Gastroesophageal sphincter (tissue), 4 donors: ENCODE data around the gene ADAMTS2. TPM values are rescaled to one million over a fixed set of nuclear protein-coding genes. Genes with fewer than 3 reads are reported as not detected.

Source experiments
- ATAC-seq: fragments of 150-250 bp; one replicate; pipeline ENCODE4 v1.9.1; 2016; ENCODE audit warnings: mild to moderate bottlenecking, moderate library complexity
- H3K27ac ChIP-seq, 4 donors: fragments of 200-600 bp; sonication (generic) in 3 of 4; 1 replicate in 3 of 4; 2 replicates in 1 of 4; pipeline ENCODE4 v1.5.1; 2016 to 2019
- H3K27me3 ChIP-seq: fragments of 200-600 bp; sonication (generic); one replicate; pipeline ENCODE4 v1.5.1; 2019
- H3K36me3 ChIP-seq, 2 donors: fragments of 200-600 bp; sonication (generic); one replicate each; pipeline ENCODE4 v1.5.1; 2019; ENCODE audit warnings: control low read depth in 1 of 2
- H3K4me1 ChIP-seq, 3 donors: fragments of 200-600 bp; sonication (generic); 1 replicate in 2 of 3; 2 replicates in 1 of 3; pipeline ENCODE4 v1.5.1; 2016 to 2019; ENCODE audit warnings: control low read depth in 2 of 3
- H3K4me3 ChIP-seq, 2 donors: fragments of 200-600 bp; sonication (generic); one replicate each; pipeline ENCODE4 v1.5.1; 2019; ENCODE audit warnings: mild to moderate bottlenecking in 1 of 2, moderate library complexity in 1 of 2
- H3K9me3 ChIP-seq, 3 donors: fragments of 200-600 bp; sonication (generic); one replicate each; pipeline ENCODE4 v1.5.1; 2017 to 2019; ENCODE audit warnings: control low read depth in 2 of 3
- EP300 ChIP-seq: sonication (generic); formaldehyde crosslinking; IDR thresholded peaks from one replicate; pipeline ENCODE4 v1.6.1; 2017; ENCODE audit warnings: antibody characterized with exemption, mild to moderate bottlenecking
- POLR2A ChIP-seq, 2 donors: fragments of 450-650 bp; IDR thresholded peaks; one replicate each; pipeline ENCODE4 v1.6.1; 2017; ENCODE audit warnings: antibody characterized with exemption in 2 of 2, mild to moderate bottlenecking in 2 of 2, moderate library complexity in 1 of 2
- POLR2AphosphoS5 ChIP-seq: sonication (generic); formaldehyde crosslinking; IDR thresholded peaks from one replicate; pipeline ENCODE4 v1.6.1; 2017; ENCODE audit warnings: antibody characterized with exemption
- WGBS, 2 donors: methylation state at CpG; one replicate each; pipeline ENCODE4 v1.1.5; 2018; ENCODE audit warnings: low coverage in 1 of 2; 5-methylcytosine and 5-hydroxymethylcytosine counted together
- total RNA-seq, 4 donors: library from RNA; depleted of rRNA; stranded (reverse); fragments of >200 nt; gene quantifications; one replicate each; pipeline ENCODE4 v1.1.0, GENCODE V29; 2016
- TF ChIP-seq, protein P1 (sequence below), 4 experiments: fragments of 200-600 bp in 2 of 4; fragments of 450-650 bp in 2 of 4; sonication (generic) in 1 of 4; IDR thresholded peaks; one replicate each; pipeline ENCODE4 v1.5.1; 2017 to 2019; ENCODE audit warnings: antibody characterized with exemption in 4 of 4, mild to moderate bottlenecking in 2 of 4, moderate library complexity in 2 of 4

The ADAMTS2 gene
- total RNA-seq, 4 donors from 2014 or later: 14.8 to 24.8 (median 22.6) TPM

GRCh38 chr5:179163236-179164155, 181.8 kb downstream of the ADAMTS2 start:
- Histone ChIP-seq H3K27ac (no peak overlapping the region), H3K4me3 (no peak overlapping the region), H3K9me3 (peaks cover 0 to 12% (median 0%) of the 10 kb centered on the region in 3 donors), H3K36me3 (peaks cover 0 to 2% of the 10 kb centered on the region in 2 donors), H3K4me1 (peaks cover 0 to 16% (median 3%) of the 10 kb centered on the region in 3 donors), H3K27me3 (peaks cover 10% of the 10 kb centered on the region)
- TF ChIP-seq, protein P1, sequence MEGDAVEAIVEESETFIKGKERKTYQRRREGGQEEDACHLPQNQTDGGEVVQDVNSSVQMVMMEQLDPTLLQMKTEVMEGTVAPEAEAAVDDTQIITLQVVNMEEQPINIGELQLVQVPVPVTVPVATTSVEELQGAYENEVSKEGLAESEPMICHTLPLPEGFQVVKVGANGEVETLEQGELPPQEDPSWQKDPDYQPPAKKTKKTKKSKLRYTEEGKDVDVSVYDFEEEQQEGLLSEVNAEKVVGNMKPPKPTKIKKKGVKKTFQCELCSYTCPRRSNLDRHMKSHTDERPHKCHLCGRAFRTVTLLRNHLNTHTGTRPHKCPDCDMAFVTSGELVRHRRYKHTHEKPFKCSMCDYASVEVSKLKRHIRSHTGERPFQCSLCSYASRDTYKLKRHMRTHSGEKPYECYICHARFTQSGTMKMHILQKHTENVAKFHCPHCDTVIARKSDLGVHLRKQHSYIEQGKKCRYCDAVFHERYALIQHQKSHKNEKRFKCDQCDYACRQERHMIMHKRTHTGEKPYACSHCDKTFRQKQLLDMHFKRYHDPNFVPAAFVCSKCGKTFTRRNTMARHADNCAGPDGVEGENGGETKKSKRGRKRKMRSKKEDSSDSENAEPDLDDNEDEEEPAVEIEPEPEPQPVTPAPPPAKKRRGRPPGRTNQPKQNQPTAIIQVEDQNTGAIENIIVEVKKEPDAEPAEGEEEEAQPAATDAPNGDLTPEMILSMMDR (IDR thresholded peaks at IDR 0.05): no peak
- TF ChIP-seq EP300 (no peak), POLR2A (IDR thresholded peaks at IDR 0.05) (no peak), POLR2AphosphoS5 (no peak)
- 92 to 98% methylated on average over 10 to 11 of the region's 15 CpGs for WGBS, 2 donors
- no peak for ATAC-seq

DNA sequence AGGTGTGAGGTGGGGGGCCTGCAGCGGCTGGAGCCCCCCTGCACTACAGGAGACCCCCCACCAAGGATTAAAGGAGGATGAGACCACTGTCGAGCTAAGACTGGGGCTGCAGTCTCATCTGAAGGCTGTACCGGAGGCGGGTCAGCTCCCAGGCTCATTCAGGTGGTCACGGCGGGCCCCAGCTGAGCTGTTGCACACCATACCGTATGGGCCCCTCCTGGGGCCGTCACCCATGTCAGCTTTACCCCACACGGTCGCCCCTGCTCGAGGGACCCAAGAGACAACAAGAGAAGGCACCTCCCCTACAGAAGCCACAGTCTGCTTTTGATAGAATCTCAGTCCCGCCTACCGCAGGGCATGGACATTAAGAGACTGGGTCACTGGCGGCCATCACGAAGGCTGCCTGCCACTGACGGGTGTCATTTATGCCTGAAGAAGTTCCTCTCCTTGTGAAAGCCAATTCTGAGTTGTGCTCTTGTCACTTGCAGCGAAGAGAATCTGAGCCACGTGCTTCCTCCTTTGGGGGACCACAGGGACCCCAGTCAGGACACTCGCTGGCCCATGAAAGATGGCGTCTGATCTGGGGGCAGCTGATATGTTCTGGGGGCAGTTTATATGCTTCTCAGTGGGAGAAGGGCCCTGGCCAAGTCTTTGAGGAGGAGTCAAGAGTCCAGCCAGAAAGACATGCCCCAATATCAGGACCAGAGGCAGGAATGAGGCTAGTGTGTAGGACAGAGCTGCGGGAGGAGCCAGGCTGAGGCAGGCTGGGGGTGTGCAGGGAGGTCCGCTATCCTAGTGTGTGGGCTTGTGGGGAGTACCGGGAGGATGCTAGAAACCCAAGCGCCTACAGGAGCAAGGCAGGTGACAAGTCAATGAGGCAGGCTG, 182.7 kb downstream of the ADAMTS2 start:
- no peak for ATAC-seq
- peaks cover 0 to 12% (median 0%) of the 10 kb centered on the region in 3 donors for H3K9me3 ChIP-seq
- peaks cover 0 to 6% of the 10 kb centered on the region in 2 donors for H3K36me3 ChIP-seq
- H3K4me1 ChIP-seq: peaks cover 0 to 12% (median 3%) of the 10 kb centered on the region in 3 donors
- 96 to 97% methylated on average over 7 to 10 of the region's 24 CpGs for WGBS, 2 donors
- no peak overlapping the region for H3K27ac ChIP-seq
- H3K4me3 ChIP-seq: no peak overlapping the region
- TF ChIP-seq, protein P1 (IDR thresholded peaks at IDR 0.05): no peak
- TF ChIP-seq POLR2AphosphoS5 (no peak), POLR2A (IDR thresholded peaks at IDR 0.05) (no peak), EP300 (no peak)
- peaks cover 10% of the 10 kb centered on the region for H3K27me3 ChIP-seq

GRCh38 chr5:179161901-179162300, 183.4 kb downstream of the ADAMTS2 start:
- no peak overlapping the region for H3K4me3 ChIP-seq
- TF ChIP-seq POLR2A (IDR thresholded peaks at IDR 0.05): no peak
- no peak for TF ChIP-seq POLR2AphosphoS5
- TF ChIP-seq, protein P1 (IDR thresholded peaks at IDR 0.05): no peak
- no peak for TF ChIP-seq EP300
- H3K9me3 ChIP-seq: peaks cover 0 to 12% (median 0%) of the 10 kb centered on the region in 3 donors
- ATAC-seq: no peak
- WGBS, 2 donors: 79 to 100% methylated on average over 2 to 3 of the region's 8 CpGs
- peaks cover 8% of the 10 kb centered on the region for H3K27me3 ChIP-seq
- no peak overlapping the region for H3K27ac ChIP-seq
- H3K4me1 ChIP-seq: peaks cover 0 to 5% (median 0%) of the 10 kb centered on the region in 3 donors
- H3K36me3 ChIP-seq: peaks cover 0 to 6% of the 10 kb centered on the region in 2 donors

GRCh38 chr5:179160584-179160983, 184.7 kb downstream of the ADAMTS2 start:
- Histone ChIP-seq H3K4me3 (no peak overlapping the region), H3K36me3 (peaks cover 0 to 6% of the 10 kb centered on the region in 2 donors), H3K4me1 (no peaks in the 10 kb centered on the region), H3K9me3 (peaks cover 0 to 12% (median 0%) of the 10 kb centered on the region in 3 donors), H3K27me3 (no peaks in the 10 kb centered on the region), H3K27ac (no peak overlapping the region)
- 80 to 96% methylated on average over 1 to 2 of the region's 3 CpGs for WGBS, 2 donors
- TF ChIP-seq EP300 (no peak), POLR2A (IDR thresholded peaks at IDR 0.05) (no peak), POLR2AphosphoS5 (no peak)
- TF ChIP-seq, protein P1 (IDR thresholded peaks at IDR 0.05): no peak
- ATAC-seq: no peak
